DMS53 (cell line): ENCODE measurements around the gene DENND1A.
A peak's percentile ranks its signal among the peaks of the same experiment; 100 is the strongest.

ENCODE experiments used
- DNase-seq: peaks from one replicate; lab custom pipeline; 2025; lab: John Stamatoyannopoulos, UW

Gene DENND1A

GRCh38 chr9:123390337-123391135 is 539.4 kb downstream of the DENND1A start:
- no peak for DNase-seq

DNA sequence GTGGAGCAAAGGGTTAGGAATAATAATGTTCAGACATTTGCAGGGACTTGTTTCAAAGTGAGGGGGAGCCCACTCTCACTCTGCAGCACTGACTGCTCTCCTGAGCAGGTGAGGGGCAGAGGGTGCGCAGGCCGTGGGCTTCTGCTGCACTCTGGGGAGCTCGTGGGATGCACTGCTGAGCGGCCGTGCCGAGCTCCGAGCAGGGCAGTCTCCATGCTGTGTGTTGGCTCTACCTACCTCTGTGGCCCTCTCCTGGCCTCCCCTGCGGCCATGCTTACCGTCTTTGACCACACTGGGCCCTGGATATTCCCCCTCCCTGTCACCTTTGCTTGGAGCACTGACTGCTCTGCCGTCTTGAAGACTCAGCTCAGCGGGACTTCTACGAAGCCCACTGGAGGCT is 540.2 kb downstream of the DENND1A start:
- no peak for DNase-seq

GRCh38 chr9:123389070-123389469 is 540.9 kb downstream of the DENND1A start:
- DNase-seq, result no peak

DNA sequence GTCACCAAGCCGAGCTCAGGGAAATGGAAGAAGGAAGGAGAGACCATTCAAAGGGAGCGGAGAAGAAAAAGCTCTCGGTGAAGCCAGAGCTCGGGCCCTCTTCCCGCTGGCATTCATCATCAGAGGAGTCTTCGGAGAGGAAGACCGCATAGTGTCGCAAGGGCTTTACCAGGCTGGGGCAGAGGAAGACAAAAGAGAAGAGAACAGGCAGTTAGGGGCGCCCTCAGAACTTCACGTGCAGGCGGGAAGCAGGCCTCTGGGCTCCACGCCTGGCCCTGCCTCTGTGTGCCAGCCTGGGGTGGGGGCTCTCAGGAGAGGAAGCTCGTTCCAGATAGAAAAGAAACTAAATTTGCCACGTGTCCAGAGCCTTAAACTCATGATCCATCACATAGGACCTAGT is 542.2 kb downstream of the DENND1A start:
- no peak for DNase-seq

GRCh38 chr9:123383512-123384170 is 546.3 kb downstream of the DENND1A start:
- DNase-seq, result no peak

- DNase-seq, result no peak
Measured at GRCh38 chr9:123382653-123383511, 547.0 kb downstream of the DENND1A start.

GRCh38 chr9:123380852-123381705 is 548.8 kb downstream of the DENND1A start:
- no peak for DNase-seq

GRCh38 chr9:123378956-123379660 is 550.8 kb downstream of the DENND1A start:
- DNase-seq, result no peak

GRCh38 chr9:123378025-123378424 is 551.9 kb downstream of the DENND1A start:
- peak; percentile 30 for DNase-seq

DNA sequence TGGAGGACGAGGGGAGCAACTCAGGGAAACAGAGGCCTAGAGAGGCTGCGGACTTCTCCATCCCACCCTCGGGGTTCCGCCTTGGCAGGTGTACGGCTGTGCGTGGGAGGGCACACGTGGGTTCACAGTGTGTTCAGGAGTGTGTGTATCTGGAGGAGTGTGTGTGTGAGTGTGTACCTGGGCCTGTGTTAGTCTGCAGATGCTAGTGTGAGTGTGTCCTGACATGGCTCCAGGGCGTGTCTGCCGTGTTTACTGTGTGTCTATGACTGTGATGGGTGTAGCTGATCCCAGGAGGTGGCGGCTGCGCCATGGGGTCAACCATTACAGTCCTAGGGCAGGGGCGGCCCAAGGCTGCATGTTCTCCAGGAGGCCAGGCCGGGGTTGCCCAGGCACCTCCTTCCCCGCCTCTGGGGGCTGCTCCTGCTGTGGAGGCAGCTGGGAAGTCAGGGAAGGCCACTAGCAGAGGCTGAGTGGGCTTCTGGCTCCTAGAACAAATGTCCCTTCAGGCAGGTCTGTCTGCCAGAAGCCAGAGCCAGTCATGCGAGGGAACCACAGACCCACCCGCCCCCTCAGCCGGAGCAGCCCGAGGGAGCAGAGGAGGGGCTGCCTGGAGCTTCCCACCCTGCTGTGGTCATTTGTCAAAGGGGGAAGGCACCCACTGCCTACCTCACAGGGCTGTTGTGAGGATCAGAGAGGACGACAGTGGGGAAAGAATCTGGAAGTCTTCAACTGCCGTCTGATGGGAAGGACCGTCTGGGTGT is 552.5 kb downstream of the DENND1A start:
- no peak for DNase-seq

DNA sequence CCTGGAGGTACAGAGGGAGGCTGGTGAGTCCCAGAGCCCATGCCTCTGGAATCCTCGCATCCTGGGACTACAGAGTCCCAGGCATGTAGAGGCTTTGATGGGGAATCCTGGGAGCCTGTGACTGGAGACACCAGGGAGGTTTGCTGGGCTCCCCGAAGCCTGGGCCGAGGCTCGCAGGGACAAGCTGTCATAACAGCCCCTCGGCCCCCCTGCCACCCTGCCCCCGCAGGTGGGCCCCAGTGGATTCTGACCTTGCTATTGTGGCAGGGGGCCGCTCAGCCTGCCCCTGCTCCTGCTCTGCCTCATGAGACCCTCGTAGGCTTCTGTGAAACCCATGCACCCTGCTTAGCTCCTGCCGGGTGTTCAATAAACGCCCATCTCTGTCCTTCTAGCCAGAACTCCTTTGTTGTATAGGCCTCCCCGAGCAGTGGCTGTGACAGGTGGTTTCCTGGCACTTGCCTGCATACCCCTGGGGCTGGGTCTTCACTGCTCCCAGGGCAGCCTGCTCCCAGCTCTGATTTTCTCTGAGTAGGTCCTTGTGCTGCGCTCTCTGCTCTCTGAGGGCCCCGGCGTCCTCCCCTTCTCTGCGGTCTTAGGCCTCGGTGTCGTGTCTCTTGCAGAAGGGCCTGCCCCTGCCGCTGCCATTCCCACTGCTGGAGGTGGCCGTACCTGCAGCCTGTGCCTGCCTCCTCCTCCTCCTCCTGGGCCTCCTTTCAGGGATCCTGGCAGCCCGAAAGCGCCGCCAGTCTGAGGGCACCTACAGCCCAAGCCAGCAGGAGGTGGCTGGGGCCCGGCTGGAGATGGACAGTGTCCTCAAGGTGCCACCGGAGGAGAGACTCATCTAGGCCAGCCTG is 553.5 kb downstream of the DENND1A start:
- peak; percentile 50 for DNase-seq

DNA sequence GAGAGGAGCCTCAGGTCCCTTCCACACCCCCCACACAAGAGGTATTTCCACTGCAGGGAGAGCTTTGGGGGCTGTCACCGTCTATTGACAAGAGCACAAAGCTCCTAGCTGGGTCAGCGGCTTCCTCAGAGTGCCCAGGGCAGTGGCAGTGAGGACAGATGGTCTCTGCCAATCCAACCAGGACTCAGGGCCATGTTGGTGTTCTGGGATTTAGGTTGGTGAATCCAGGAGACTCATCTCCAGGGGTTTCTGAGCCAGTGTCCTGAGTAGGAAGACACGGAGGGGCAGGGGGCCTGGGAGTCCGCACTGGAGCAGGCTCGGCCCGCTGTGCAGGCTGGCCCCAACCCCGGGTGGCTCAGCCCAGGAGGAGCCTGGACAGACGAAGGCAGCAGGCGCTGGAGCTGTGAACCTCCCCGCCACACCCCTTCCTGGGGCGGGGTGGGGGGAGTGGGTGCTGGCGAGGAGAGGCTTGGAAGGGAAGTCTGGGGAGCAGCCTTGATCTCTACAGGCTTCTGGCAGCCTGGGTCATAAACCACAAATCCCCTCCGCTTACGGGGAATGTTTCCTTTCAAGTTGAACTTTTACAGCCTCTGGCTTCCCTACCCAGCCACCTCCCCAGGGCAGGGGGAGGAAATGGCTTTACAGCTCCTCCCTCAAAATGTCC is 554.3 kb downstream of the DENND1A start:
- DNase-seq, result peak; percentile 50

DNA sequence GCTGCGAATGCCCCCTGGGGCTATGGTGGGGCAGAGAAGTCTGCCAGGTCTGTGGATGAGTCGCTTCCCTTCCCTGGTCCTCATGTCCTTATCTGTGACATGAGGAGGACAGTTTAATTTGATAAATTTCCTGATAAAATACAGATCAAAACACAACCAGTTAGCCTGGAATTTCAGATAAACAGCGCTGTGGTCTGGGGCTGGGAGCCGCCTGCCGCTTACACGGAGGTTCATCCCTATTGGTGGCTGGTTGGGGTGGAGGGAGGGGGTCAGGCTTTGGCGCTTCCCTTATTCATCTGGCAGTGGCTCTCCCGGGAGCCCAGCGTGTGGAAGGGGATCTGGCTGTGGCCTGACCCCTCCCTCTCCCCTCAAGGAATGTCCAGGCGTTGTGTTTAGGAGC is 556.0 kb downstream of the DENND1A start:
- DNase-seq, result peak; percentile 44

DNA sequence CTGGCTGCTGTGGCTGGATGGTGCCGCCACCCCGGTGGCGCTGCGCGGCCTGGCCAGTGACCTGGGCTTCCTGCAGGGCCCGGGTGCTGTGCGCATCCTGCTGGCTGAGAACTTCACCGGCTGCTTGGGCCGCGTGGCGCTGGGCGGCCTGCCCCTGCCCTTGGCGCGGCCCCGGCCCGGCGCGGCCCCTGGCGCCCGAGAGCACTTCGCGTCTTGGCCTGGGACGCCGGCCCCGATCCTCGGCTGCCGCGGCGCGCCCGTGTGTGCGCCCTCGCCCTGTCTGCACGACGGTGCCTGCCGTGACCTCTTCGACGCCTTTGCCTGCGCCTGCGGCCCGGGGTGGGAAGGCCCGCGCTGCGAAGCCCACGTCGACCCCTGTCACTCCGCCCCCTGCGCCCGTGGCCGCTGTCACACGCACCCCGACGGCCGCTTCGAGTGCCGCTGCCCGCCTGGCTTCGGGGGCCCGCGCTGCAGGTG is 556.4 kb downstream of the DENND1A start:
- peak; percentile 62 for DNase-seq

GRCh38 chr9:123372766-123373446 is 557.0 kb downstream of the DENND1A start:
- no peak for DNase-seq

- no peak for DNase-seq
Measured at GRCh38 chr9:123371805-123372590, 557.9 kb downstream of the DENND1A start.

DNA sequence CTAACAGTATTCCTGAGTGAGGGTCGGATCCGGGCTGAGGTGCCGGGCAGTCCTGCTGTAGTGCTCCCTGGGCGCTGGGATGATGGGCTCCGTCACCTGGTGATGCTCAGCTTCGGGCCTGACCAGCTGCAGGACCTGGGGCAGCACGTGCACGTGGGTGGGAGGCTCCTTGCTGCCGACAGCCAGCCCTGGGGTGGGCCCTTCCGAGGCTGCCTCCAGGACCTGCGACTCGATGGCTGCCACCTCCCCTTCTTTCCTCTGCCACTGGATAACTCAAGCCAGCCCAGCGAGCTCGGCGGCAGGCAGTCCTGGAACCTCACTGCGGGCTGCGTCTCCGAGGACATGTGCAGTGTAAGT is 558.7 kb downstream of the DENND1A start:
- no peak for DNase-seq
